HEK293 (cell line): ENCODE measurements around the gene ELAVL4.

Experiments
- CTCF ChIA-PET: fragments of 350-600 bp; formaldehyde crosslinking; extraction: SDS; loops from one replicate; lab custom pipeline; 2021; ENCODE audit warnings: antibody characterized with exemption; lab: Yijun Ruan, JAX
- POLR2A ChIA-PET: fragments of 300-600 bp; formaldehyde crosslinking; extraction: SDS; loops from one replicate; lab custom pipeline; 2020; ENCODE audit warnings: antibody characterized with exemption, inconsistent platforms; lab: Yijun Ruan, JAX
- H3K27ac ChIP-seq: fragments of 200-500 bp; sonication (Bioruptor generic); 2 replicates; pipeline ENCODE4 v1.5.1; 2014; ENCODE audit warnings: low read depth, low read length, control low read depth, inconsistent platforms; ENCODE audit errors: extremely low read depth
- H3K36me3 ChIP-seq, 2 experiments: fragments of 200-500 bp in 1 of 2; sonication (Bioruptor generic) in 1 of 2; 1 replicate in 1 of 2; 2 replicates in 1 of 2; pipeline ENCODE4 v1.5.1; 2014 to 2017; ENCODE audit warnings: inconsistent platforms in 2 of 2, low read length in 2 of 2; ENCODE audit not compliant: control insufficient read depth in 2 of 2, insufficient read depth in 1 of 2
- H3K4me1 ChIP-seq: fragments of 200-500 bp; sonication (Bioruptor generic); 2 replicates; pipeline ENCODE4 v1.5.1; 2014; ENCODE audit warnings: mild to moderate bottlenecking, low read length, inconsistent platforms; ENCODE audit not compliant: control insufficient read depth, insufficient read depth
- H3K4me3 ChIP-seq: 2 replicates; pipeline ENCODE4 v1.5.1; 2011; ENCODE audit warnings: low read depth, mild to moderate bottlenecking, control low read depth, low read length, moderate library complexity
- H3K9me3 ChIP-seq: fragments of 200-500 bp; sonication (Bioruptor generic); 2 replicates; pipeline ENCODE4 v1.5.1; 2014; ENCODE audit warnings: low read depth, low read length, inconsistent platforms; ENCODE audit not compliant: control insufficient read depth, insufficient read depth
- ATF2 ChIP-seq: fragments of 450-650 bp; formaldehyde crosslinking; IDR thresholded peaks from 2 replicates; pipeline ENCODE4 v1.5.1; 2016; ENCODE audit warnings: missing biosample characterization, missing genetic modification characterization, low read depth
- KLF1 ChIP-seq: fragments of 450-650 bp; formaldehyde crosslinking; IDR thresholded peaks from 2 replicates; pipeline ENCODE4 v1.5.1; 2016; ENCODE audit warnings: missing biosample characterization, missing genetic modification characterization
- KLF17 ChIP-seq: fragments of 450-650 bp; formaldehyde crosslinking; IDR thresholded peaks from 2 replicates; pipeline ENCODE4 v1.5.1; 2016; ENCODE audit warnings: missing biosample characterization, missing genetic modification characterization
- MYNN ChIP-seq: fragments of 450-650 bp; formaldehyde crosslinking; IDR thresholded peaks from 2 replicates; pipeline ENCODE4 v1.5.1; 2016; ENCODE audit warnings: missing biosample characterization, missing genetic modification characterization, borderline replicate concordance
- REST ChIP-seq: fragments of 450-650 bp; formaldehyde crosslinking; IDR thresholded peaks from 2 replicates; pipeline ENCODE4 v1.5.1; 2016; ENCODE audit warnings: missing biosample characterization, missing genetic modification characterization
- ZBTB26 ChIP-seq: fragments of 450-650 bp; formaldehyde crosslinking; optimal IDR thresholded peaks from 2 replicates; pipeline ENCODE3; 2016; ENCODE audit warnings: missing biosample characterization, mild to moderate bottlenecking, missing genetic modification characterization
- ZFHX2 ChIP-seq: fragments of 450-650 bp; formaldehyde crosslinking; conservative IDR thresholded peaks from 2 replicates; pipeline ENCODE4 v1.5.1; 2016; ENCODE audit warnings: missing biosample characterization, missing genetic modification characterization
- ZNF140 ChIP-seq: fragments of 450-650 bp; formaldehyde crosslinking; IDR thresholded peaks from 2 replicates; pipeline ENCODE4 v1.5.1; 2016; ENCODE audit warnings: missing biosample characterization, missing genetic modification characterization
- ZNF155 ChIP-seq: fragments of 450-650 bp; formaldehyde crosslinking; IDR thresholded peaks from 2 replicates; pipeline ENCODE4 v1.5.1; 2016; ENCODE audit warnings: missing biosample characterization, missing genetic modification characterization
- ZNF169 ChIP-seq: fragments of 450-650 bp; formaldehyde crosslinking; IDR thresholded peaks from 2 replicates; pipeline ENCODE4 v1.5.1; 2016; ENCODE audit warnings: missing biosample characterization, missing genetic modification characterization
- ZNF221 ChIP-seq: fragments of 450-650 bp; formaldehyde crosslinking; IDR thresholded peaks from 2 replicates; pipeline ENCODE4 v1.5.1; 2017; ENCODE audit warnings: missing biosample characterization, missing genetic modification characterization, borderline replicate concordance
- ZNF266 ChIP-seq: fragments of 450-650 bp; formaldehyde crosslinking; IDR thresholded peaks from 2 replicates; pipeline ENCODE4 v1.5.1; 2016; ENCODE audit warnings: missing biosample characterization, missing genetic modification characterization, low read depth
- ZNF280C ChIP-seq: fragments of 450-650 bp; formaldehyde crosslinking; IDR thresholded peaks from 2 replicates; pipeline ENCODE4 v1.5.1; 2016; ENCODE audit warnings: missing biosample characterization, missing genetic modification characterization
- ZNF311 ChIP-seq: fragments of 450-650 bp; formaldehyde crosslinking; IDR thresholded peaks from 2 replicates; pipeline ENCODE4 v1.5.1; 2017; ENCODE audit warnings: missing biosample characterization, missing genetic modification characterization, borderline replicate concordance
- ZNF354C ChIP-seq: fragments of 450-650 bp; formaldehyde crosslinking; IDR thresholded peaks from 2 replicates; pipeline ENCODE4 v1.5.1; 2016; ENCODE audit warnings: missing biosample characterization, missing genetic modification characterization, low read depth, borderline replicate concordance
- ZNF366 ChIP-seq: fragments of 450-650 bp; formaldehyde crosslinking; conservative IDR thresholded peaks from 2 replicates; pipeline ENCODE4 v1.5.1; 2016; ENCODE audit warnings: missing biosample characterization, missing genetic modification characterization
- ZNF394 ChIP-seq: fragments of 450-650 bp; formaldehyde crosslinking; IDR thresholded peaks from 2 replicates; pipeline ENCODE4 v1.5.1; 2016; ENCODE audit warnings: missing biosample characterization, missing genetic modification characterization, mild to moderate bottlenecking, moderate library complexity, borderline replicate concordance
- ZNF398 ChIP-seq: fragments of 450-650 bp; formaldehyde crosslinking; IDR thresholded peaks from 2 replicates; pipeline ENCODE4 v1.5.1; 2017; ENCODE audit warnings: missing biosample characterization, missing genetic modification characterization
- ZNF501 ChIP-seq: fragments of 450-650 bp; formaldehyde crosslinking; IDR thresholded peaks from 2 replicates; pipeline ENCODE4 v1.5.1; 2016; ENCODE audit warnings: missing biosample characterization, missing genetic modification characterization
- ZNF510 ChIP-seq: fragments of 450-650 bp; formaldehyde crosslinking; IDR thresholded peaks from 2 replicates; pipeline ENCODE4 v1.5.1; 2018; ENCODE audit warnings: mild to moderate bottlenecking, missing genetic modification characterization, missing biosample characterization; ENCODE audit not compliant: insufficient replicate concordance
- ZNF544 ChIP-seq: fragments of 450-650 bp; formaldehyde crosslinking; IDR thresholded peaks from 2 replicates; pipeline ENCODE4 v1.5.0; 2017; ENCODE audit warnings: missing biosample characterization, missing genetic modification characterization
- ZNF600 ChIP-seq: fragments of 450-650 bp; formaldehyde crosslinking; IDR thresholded peaks from 2 replicates; pipeline ENCODE4 v1.5.1; 2016; ENCODE audit warnings: missing biosample characterization, missing genetic modification characterization
- ZNF623 ChIP-seq: fragments of 450-650 bp; formaldehyde crosslinking; IDR thresholded peaks from 2 replicates; pipeline ENCODE4 v1.5.1; 2016; ENCODE audit warnings: missing biosample characterization, missing genetic modification characterization
- ZNF776 ChIP-seq: fragments of 450-650 bp; formaldehyde crosslinking; IDR thresholded peaks from 2 replicates; pipeline ENCODE4 v1.5.0; 2017; ENCODE audit warnings: missing biosample characterization, missing genetic modification characterization, borderline replicate concordance

Gene ELAVL4

GRCh38 chr1:50095716-50096115, 13.0 kb upstream of the ELAVL4 start:
- TF ChIP-seq ZNF280C (tag by site-specific recombination) (no peak), ZNF510 (no peak), ZNF600 (tag by site-specific recombination) (no peak), ZFHX2 (no peak), ZNF544 (tag by site-specific recombination) (no peak), ZNF169 (no peak), ZNF366 (tag by site-specific recombination) (no peak), KLF1 (tag by site-specific recombination) (no peak), ATF2 (tag by site-specific recombination) (no peak), ZNF398 (tag by site-specific recombination) (no peak), ZNF311 (tag by site-specific recombination) (no peak), KLF17 (tag by site-specific recombination) (no peak), ZNF140 (no peak), ZNF623 (no peak), ZNF266 (tag by site-specific recombination) (no peak)
- no peak overlapping the region for H3K27ac ChIP-seq
- no peaks in the 10 kb centered on the region for H3K36me3 ChIP-seq
- H3K4me3 ChIP-seq: no peak overlapping the region
- ChIA-PET POLR2A (no interaction called here), CTCF (interaction anchor here (2.6 kb wide), 1 partner anchor 9 kb away, joined by 10 read pairs; no protein-coding TSS in a partner anchor)
- H3K9me3 ChIP-seq: no peaks in the 10 kb centered on the region
- H3K4me1 ChIP-seq: no peaks in the 10 kb centered on the region

GRCh38 chr1:50097021-50097679, 11.6 kb upstream of the ELAVL4 start:
- Histone ChIP-seq H3K4me3 (no peak overlapping the region), H3K36me3 (no peaks in the 10 kb centered on the region), H3K4me1 (no peaks in the 10 kb centered on the region), H3K9me3 (no peaks in the 10 kb centered on the region), H3K27ac (no peak overlapping the region)
- ChIA-PET POLR2A (no interaction called here), CTCF (interaction anchor here (1.0 to 2.6 kb wide), 2 partner anchors 8 to 17 kb away, joined by 3 to 10 read pairs; no protein-coding TSS in a partner anchor)
- TF ChIP-seq ZNF501 (tag by site-specific recombination): no peak
- no peak for TF ChIP-seq ZNF354C (tag by site-specific recombination)
- no peak for TF ChIP-seq ZNF776
- TF ChIP-seq ZNF221: no peak
- no peak for TF ChIP-seq MYNN (tag by site-specific recombination)
- no peak for TF ChIP-seq ZNF155 (tag by site-specific recombination)
- no peak for TF ChIP-seq ZBTB26 (tag by site-specific recombination)
- no peak for TF ChIP-seq REST (tag by site-specific recombination)
- TF ChIP-seq ZNF394 (tag by site-specific recombination): no peak
